DLD1 (cell line): Measurements from ENCODE around the gene MED12L.

Experiments
- in situ Hi-C: cut with HindIII; loops from 2 replicates; pipeline ENCODE4 v1.10.0; 2017; ENCODE audit warnings: low sequenced_read_pairs

The MED12L gene

GRCh38 chr3:151398895-151399294 lies 313.4 kb downstream of the MED12L start:
- in situ Hi-C loops: no loop called here

GRCh38 chr3:151400341-151400740 lies 314.9 kb downstream of the MED12L start:
- in situ Hi-C loops: no loop called here

- in situ Hi-C loops: no loop called here
These were observed 316.9 kb downstream of the MED12L start for GRCh38 chr3:151402349-151402748.

GRCh38 chr3:151403246-151403645 lies 317.8 kb downstream of the MED12L start:
- in situ Hi-C loops: no loop called here

- in situ Hi-C loops: no loop called here
These were observed 318.9 kb downstream of the MED12L start for GRCh38 chr3:151404316-151404715.

- in situ Hi-C loops: no loop called here
These were observed 322.5 kb downstream of the MED12L start for GRCh38 chr3:151407928-151408327.

- in situ Hi-C loops: no loop called here
These were observed 325.6 kb downstream of the MED12L start for GRCh38 chr3:151410891-151411559.

GRCh38 chr3:151412989-151413388 lies 327.5 kb downstream of the MED12L start:
- in situ Hi-C loops: no loop called here

GRCh38 chr3:151415289-151415688 lies 329.8 kb downstream of the MED12L start:
- in situ Hi-C loops: no loop called here

- in situ Hi-C loops: no loop called here
These were observed 334.3 kb downstream of the MED12L start for GRCh38 chr3:151419806-151420205.

GRCh38 chr3:151421938-151422337 lies 336.5 kb downstream of the MED12L start:
- in situ Hi-C loops: no loop called here

- in situ Hi-C loops: no loop called here
These were observed 337.6 kb downstream of the MED12L start for GRCh38 chr3:151423091-151423490.

- in situ Hi-C loops: no loop called here
These were observed 340.3 kb downstream of the MED12L start for GRCh38 chr3:151425627-151426340.

- in situ Hi-C loops: no loop called here
These were observed 340.8 kb downstream of the MED12L start for GRCh38 chr3:151426341-151426657.

GRCh38 chr3:151428386-151428785 lies 342.9 kb downstream of the MED12L start:
- in situ Hi-C loops: no loop called here

GRCh38 chr3:151430821-151431484 lies 345.5 kb downstream of the MED12L start:
- in situ Hi-C loops: no loop called here

GRCh38 chr3:151431940-151432339 lies 346.5 kb downstream of the MED12L start:
- in situ Hi-C loops: no loop called here

- in situ Hi-C loops: no loop called here
These were observed 347.3 kb downstream of the MED12L start for GRCh38 chr3:151432616-151433372.

- in situ Hi-C loops: no loop called here
These were observed 348.9 kb downstream of the MED12L start for GRCh38 chr3:151434151-151434890.

GRCh38 chr3:151436675-151437446 lies 351.4 kb downstream of the MED12L start:
- in situ Hi-C loops: no loop called here
